MM.1S (cell line): ENCODE data around the gene FSTL1.

Source experiments
- DNase-seq: peaks from one replicate; pipeline ENCODE4 v3.0.0-alpha.2; 2015
- H2AFZ ChIP-seq: fragments of 300-600 bp; sonication (generic); 2 replicates; pipeline ENCODE4 v1.6.0; 2016; ENCODE audit warnings: antibody characterized with exemption, low read length
- H3F3A ChIP-seq: fragments of 300-600 bp; sonication (generic); 2 replicates; pipeline ENCODE4 v1.6.1; 2016; ENCODE audit warnings: mild to moderate bottlenecking, antibody characterized with exemption, low read length, moderate library complexity, mixed read lengths; ENCODE audit not compliant: insufficient read depth
- H3K27ac ChIP-seq: fragments of 300-600 bp; sonication (generic); 2 replicates; pipeline ENCODE4 v1.5.1; 2016; ENCODE audit warnings: mild to moderate bottlenecking, low read length
- H3K27me3 ChIP-seq: fragments of 300-600 bp; sonication (generic); replicated peaks from 2 replicates; pipeline ENCODE4 v1.6.0; 2016; ENCODE audit warnings: low read length; ENCODE audit not compliant: insufficient read depth
- H3K36me3 ChIP-seq: fragments of 300-600 bp; sonication (generic); replicated peaks from 2 replicates; pipeline ENCODE4 v1.6.1; 2016; ENCODE audit warnings: mild to moderate bottlenecking, low read length, mixed read lengths; ENCODE audit not compliant: insufficient read depth
- H3K4me1 ChIP-seq: fragments of 300-600 bp; sonication (generic); 2 replicates; pipeline ENCODE4 v1.6.1; 2016; ENCODE audit warnings: low read length, mixed read lengths
- H3K4me2 ChIP-seq: fragments of 300-600 bp; sonication (generic); 2 replicates; pipeline ENCODE4 v1.6.0; 2016; ENCODE audit warnings: low read depth, low read length
- H3K4me3 ChIP-seq: fragments of 300-600 bp; sonication (generic); 2 replicates; pipeline ENCODE4 v1.5.1; 2016; ENCODE audit warnings: low read length, mixed read lengths
- H3K79me2 ChIP-seq: fragments of 300-600 bp; sonication (generic); 2 replicates; pipeline ENCODE4 v1.6.1; 2016; ENCODE audit warnings: mixed run types, low read length, mixed read lengths
- H3K9ac ChIP-seq: fragments of 300-600 bp; sonication (generic); 2 replicates; pipeline ENCODE4 v1.6.1; 2016; ENCODE audit warnings: low read length, mixed read lengths
- H3K9me2 ChIP-seq: fragments of 300-600 bp; sonication (generic); replicated peaks from 2 replicates; pipeline ENCODE4 v1.6.1; 2016; ENCODE audit warnings: mild to moderate bottlenecking, low read length, mixed read lengths; ENCODE audit not compliant: insufficient read depth
- H3K9me3 ChIP-seq: fragments of 300-600 bp; sonication (generic); replicated peaks from 2 replicates; pipeline ENCODE4 v1.6.1; 2016; ENCODE audit warnings: mild to moderate bottlenecking, low read length, mixed read lengths; ENCODE audit not compliant: insufficient read depth
- H4K20me1 ChIP-seq: fragments of 300-600 bp; sonication (generic); 2 replicates; pipeline ENCODE4 v1.6.1; 2016; ENCODE audit warnings: mild to moderate bottlenecking, low read length, moderate library complexity, mixed read lengths; ENCODE audit not compliant: insufficient read depth
- CTCF ChIP-seq: fragments of 300-600 bp; sonication (generic); IDR thresholded peaks from 2 replicates; pipeline ENCODE4 v1.5.1; 2016; ENCODE audit warnings: antibody characterized with exemption, low read length, mixed read lengths
- EZH2 ChIP-seq: fragments of 300-600 bp; sonication (generic); optimal IDR thresholded peaks from 2 replicates; pipeline ENCODE3; 2017; ENCODE audit warnings: low read depth, mild to moderate bottlenecking, antibody characterized with exemption, low read length, mixed read lengths
- EZH2phosphoT487 ChIP-seq: fragments of 300-600 bp; sonication (generic); IDR thresholded peaks from 2 replicates; pipeline ENCODE4 v1.6.1; 2018; ENCODE audit warnings: antibody characterized with exemption, low read length

The FSTL1 gene

GRCh38 chr3:120427201-120427600 lies 23.6 kb downstream of the FSTL1 start:
- Histone ChIP-seq H3K4me1 (no peaks in the 10 kb centered on the region), H3K9ac (no peak overlapping the region), H3K27ac (no peak overlapping the region), H3F3A (no peaks in the 10 kb centered on the region), H3K36me3 (no peaks in the 10 kb centered on the region), H3K4me3 (no peak overlapping the region), H4K20me1 (no peaks in the 10 kb centered on the region), H3K4me2 (no peak overlapping the region), H3K79me2 (no peaks in the 10 kb centered on the region), H2AFZ (no peak overlapping the region), H3K27me3 (no peaks in the 10 kb centered on the region), H3K9me3 (no peaks in the 10 kb centered on the region), H3K9me2 (no peaks in the 10 kb centered on the region)
- TF ChIP-seq EZH2phosphoT487: no peak
- TF ChIP-seq CTCF: no peak
- DNase-seq: no peak

GRCh38 chr3:120425572-120426250 lies 25.1 kb downstream of the FSTL1 start:
- Histone ChIP-seq H3F3A (no peaks in the 10 kb centered on the region), H3K79me2 (no peaks in the 10 kb centered on the region), H3K27me3 (no peaks in the 10 kb centered on the region), H3K9me3 (no peaks in the 10 kb centered on the region), H4K20me1 (no peaks in the 10 kb centered on the region), H3K4me3 (no peak overlapping the region), H3K9me2 (no peaks in the 10 kb centered on the region), H3K9ac (no peak overlapping the region), H3K27ac (no peak overlapping the region), H3K36me3 (no peaks in the 10 kb centered on the region), H3K4me2 (no peak overlapping the region), H2AFZ (no peak overlapping the region), H3K4me1 (no peaks in the 10 kb centered on the region)
- DNase-seq: no peak
- no peak for TF ChIP-seq EZH2phosphoT487
- no peak for TF ChIP-seq EZH2
- TF ChIP-seq CTCF: no peak

DNA sequence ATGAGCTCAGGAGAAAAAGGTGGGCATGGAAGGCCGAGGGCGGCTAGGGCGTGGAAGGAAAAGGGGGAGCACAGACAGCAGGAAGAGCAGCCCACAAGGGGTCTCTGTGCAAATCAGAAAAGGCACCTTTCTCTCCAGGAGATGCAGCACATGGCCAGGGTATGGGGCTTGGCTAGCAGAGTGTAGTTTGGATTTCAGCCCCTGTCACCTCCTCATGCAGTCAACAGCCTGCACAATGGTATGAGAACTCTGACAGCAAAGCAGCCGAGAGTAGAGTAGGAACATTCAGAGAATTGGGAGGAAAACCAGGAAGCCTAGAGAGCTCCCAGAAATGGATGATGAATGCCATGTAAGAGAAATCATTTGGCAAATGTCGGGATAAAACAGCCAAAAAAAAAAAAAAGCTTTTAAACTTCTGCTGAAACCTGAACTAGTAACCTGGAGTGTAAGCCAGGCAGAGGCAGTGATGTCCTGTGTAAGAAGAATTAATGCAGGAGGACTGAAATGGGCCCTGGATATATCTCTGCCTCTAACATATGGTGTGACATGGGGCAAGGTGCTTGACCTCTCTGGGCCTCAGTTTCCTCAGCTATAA lies 25.7 kb downstream of the FSTL1 start:
- Histone ChIP-seq H3F3A (no peaks in the 10 kb centered on the region), H3K9me3 (no peaks in the 10 kb centered on the region), H3K79me2 (no peaks in the 10 kb centered on the region), H3K9me2 (no peaks in the 10 kb centered on the region), H3K4me1 (no peaks in the 10 kb centered on the region), H3K4me2 (no peak overlapping the region), H3K4me3 (no peak overlapping the region), H3K27ac (no peak overlapping the region), H4K20me1 (no peaks in the 10 kb centered on the region), H3K27me3 (no peaks in the 10 kb centered on the region), H2AFZ (no peak overlapping the region), H3K36me3 (no peaks in the 10 kb centered on the region), H3K9ac (no peak overlapping the region)
- no peak for DNase-seq
- TF ChIP-seq EZH2 (no peak), EZH2phosphoT487 (no peak), CTCF (no peak)
